AG09309 (cell line): ENCODE data around the gene TM4SF5.

Source experiments
- DNase-seq: peaks from one replicate; pipeline ENCODE4 v3.0.0-alpha.2; 2010; ENCODE audit warnings: low read depth
- H3K4me3 ChIP-seq: 2 replicates; pipeline ENCODE4 v1.5.1; 2011; ENCODE audit warnings: mild to moderate bottlenecking, low read depth, low read length, moderate library complexity; ENCODE audit not compliant: control insufficient read depth
- CTCF ChIP-seq: IDR thresholded peaks from 2 replicates; pipeline ENCODE4 v1.5.1; 2011; ENCODE audit warnings: mild to moderate bottlenecking, low read depth, low read length, inconsistent platforms; ENCODE audit not compliant: insufficient read depth, control insufficient read depth; ENCODE audit errors: missing control alignments

Gene TM4SF5

GRCh38 chr17:4788807-4789700, 17.4 kb downstream of the TM4SF5 start, which contains the start of gene GLTPD2:
GLTPD2 (plus strand) TSS chr17:4788964; CDS start chr17:4789012, 48 bp downstream.
- peak within 1 kb of the TSS; percentile 64 for H3K4me3 ChIP-seq
- no peak for DNase-seq
- no peak for TF ChIP-seq CTCF

GRCh38 chr17:4789701-4789950, 17.9 kb downstream of the TM4SF5 start:
- TF ChIP-seq CTCF: no peak
- H3K4me3 ChIP-seq: peak overlapping the region; percentile 64
- no peak for DNase-seq

GRCh38 chr17:4789951-4790704, 18.4 kb downstream of the TM4SF5 start:
- DNase-seq: peak; percentile 55
- peak overlapping the region; percentile 64 for H3K4me3 ChIP-seq
- peak; percentile 61 for TF ChIP-seq CTCF

GRCh38 chr17:4790705-4791088, 19.0 kb downstream of the TM4SF5 start:
- DNase-seq: no peak

GRCh38 chr17:4795168-4795567, 23.5 kb downstream of the TM4SF5 start:
- no peak for TF ChIP-seq CTCF
- H3K4me3 ChIP-seq: no peak overlapping the region
- no peak for DNase-seq

More at GRCh38 chr17:4790705-4791088, 19.0 kb downstream of the TM4SF5 start:
- H3K4me3 ChIP-seq: peak overlapping the region; percentile 64
- no peak for TF ChIP-seq CTCF

GRCh38 chr17:4796552-4796920, 24.9 kb downstream of the TM4SF5 start:
- peak overlapping the region; percentile 96 for H3K4me3 ChIP-seq
- TF ChIP-seq CTCF: no peak
- no peak for DNase-seq
